Measurements from ENCODE around the gene C11orf86. TPM values are rescaled to one million over a fixed set of nuclear protein-coding genes. Genes with fewer than 3 reads are reported as not detected.

Gene C11orf86
- total and polyA plus RNA-seq, 7 donors: 0.04 to 0.10 TPM; not detected in 5

- TF ChIP-seq CTCF (IDR thresholded peaks at IDR 0.05): no peak
- no peaks in the 10 kb centered on the region for H3K36me3 ChIP-seq (ENCODE audit: insufficient read depth in 1 of 2, low read depth in 1 of 2)
- H3K4me1 ChIP-seq: no peaks in the 10 kb centered on the region
- no peak for ATAC-seq
- 96 to 100% (median 96%) methylated on average over 7 of the region's 7 CpGs for WGBS, 3 donors
- no peak overlapping the region for H3K27ac ChIP-seq
- intact Hi-C loops (cut with DNase I): no loop called here
- no peaks in the 10 kb centered on the region for H3K27me3 ChIP-seq (ENCODE audit: insufficient read depth in 3 of 3, low read length in 2 of 3)
- DNase-seq: no peak
- no peak overlapping the region for H3K4me3 ChIP-seq
- no peaks in the 10 kb centered on the region for H3K9me3 ChIP-seq
These were observed 39.2 kb downstream of the C11orf86 start for GRCh38 chr11:67014343-67014742.

GRCh38 chr11:67015048-67015447 lies 39.9 kb downstream of the C11orf86 start:
- no peak overlapping the region for H3K4me3 ChIP-seq
- H3K27me3 ChIP-seq (ENCODE audit: insufficient read depth in 3 of 3, low read length in 2 of 3): no peaks in the 10 kb centered on the region
- 86 to 90% (median 87%) methylated on average over 8 of the region's 8 CpGs for WGBS, 3 donors
- no peaks in the 10 kb centered on the region for H3K9me3 ChIP-seq
- no peak overlapping the region for H3K27ac ChIP-seq
- DNase-seq (no peak), ATAC-seq (no peak)
- no peaks in the 10 kb centered on the region for H3K36me3 ChIP-seq (ENCODE audit: insufficient read depth in 1 of 2, low read depth in 1 of 2)
- TF ChIP-seq CTCF (IDR thresholded peaks at IDR 0.05): no peak
- H3K4me1 ChIP-seq: no peaks in the 10 kb centered on the region
- intact Hi-C loops (cut with DNase I): no loop called here

GRCh38 chr11:67016550-67016949 lies 41.4 kb downstream of the C11orf86 start:
- Histone ChIP-seq H3K9me3 (no peaks in the 10 kb centered on the region), H3K27ac (no peak overlapping the region), H3K4me3 (no peak overlapping the region), H3K36me3 (ENCODE audit: insufficient read depth in 1 of 2, low read depth in 1 of 2) (no peaks in the 10 kb centered on the region), H3K4me1 (no peaks in the 10 kb centered on the region), H3K27me3 (ENCODE audit: insufficient read depth in 3 of 3, low read length in 2 of 3) (no peaks in the 10 kb centered on the region)
- intact Hi-C loops (cut with DNase I): no loop called here
- DNase-seq (no peak), ATAC-seq (no peak)
- 79 to 84% (median 82%) methylated on average over 5 of the region's 5 CpGs for WGBS, 3 donors
- no peak for TF ChIP-seq CTCF (IDR thresholded peaks at IDR 0.05)

GRCh38 chr11:67020949-67021348 lies 45.8 kb downstream of the C11orf86 start:
- Histone ChIP-seq H3K27ac (no peak overlapping the region), H3K9me3 (no peaks in the 10 kb centered on the region), H3K4me3 (no peak overlapping the region), H3K36me3 (ENCODE audit: insufficient read depth in 1 of 2, low read depth in 1 of 2) (no peaks in the 10 kb centered on the region), H3K27me3 (ENCODE audit: insufficient read depth in 3 of 3, low read length in 2 of 3) (peaks cover 0 to 11% (median 0%) of the 10 kb centered on the region in 3 donors), H3K4me1 (peaks cover 7% of the 10 kb centered on the region)
- TF ChIP-seq CTCF (IDR thresholded peaks at IDR 0.05): no peak
- 86 to 93% (median 91%) methylated on average over 6 of the region's 6 CpGs for WGBS, 3 donors
- no peak for DNase-seq
- intact Hi-C loops (cut with DNase I): no loop called here
- no peak for ATAC-seq

GRCh38 chr11:67022341-67022933 lies 47.3 kb downstream of the C11orf86 start:
- peak in 3 of 4 donors; percentile 45 to 63 (median 50) for ATAC-seq
- Histone ChIP-seq H3K27me3 (ENCODE audit: insufficient read depth in 3 of 3, low read length in 2 of 3) (peaks cover 0 to 11% (median 0%) of the 10 kb centered on the region in 3 donors), H3K36me3 (ENCODE audit: insufficient read depth in 1 of 2, low read depth in 1 of 2) (no peaks in the 10 kb centered on the region), H3K4me3 (peak overlapping the region; percentile 65), H3K4me1 (peaks cover 7% of the 10 kb centered on the region), H3K27ac (no peak overlapping the region), H3K9me3 (no peaks in the 10 kb centered on the region)
- no peak for TF ChIP-seq CTCF (IDR thresholded peaks at IDR 0.05)
- 10 to 14% (median 11%) methylated on average over 20 of the region's 20 CpGs for WGBS, 3 donors
- intact Hi-C loops (cut with DNase I): no loop called here
- peak in 1 of 2 donors; percentile 44 for DNase-seq
